Prostate gland (tissue), 2 donors: Measurements from ENCODE around the gene SPOCK1.

Source experiments
- CTCF ChIP-seq, 4 experiments: fragments of 200-600 bp in 2 of 4; fragments of 450-650 bp in 2 of 4; sonication (generic) in 2 of 4; IDR thresholded peaks; 1 replicate in 3 of 4; 2 replicates in 1 of 4; pipeline ENCODE4 v1.5.1; 2016 to 2019; ENCODE audit warnings: antibody characterized with exemption in 4 of 4, mild to moderate bottlenecking in 2 of 4, moderate library complexity in 2 of 4
- POLR2A ChIP-seq: fragments of 450-650 bp; IDR thresholded peaks from one replicate; pipeline ENCODE4 v1.6.1; 2016; ENCODE audit warnings: antibody characterized with exemption, mild to moderate bottlenecking
- POLR2AphosphoS5 ChIP-seq: sonication (generic); formaldehyde crosslinking; IDR thresholded peaks from one replicate; pipeline ENCODE4 v1.6.1; 2017; ENCODE audit warnings: antibody characterized with exemption

GRCh38 chr5:137101544-137101943, 397.6 kb downstream of the SPOCK1 start:
- TF ChIP-seq CTCF (IDR thresholded peaks at IDR 0.05) (no peak), POLR2A (no peak), POLR2AphosphoS5 (no peak)
